ENCODE data around the gene SSC5D. TPM values are rescaled to one million over a fixed set of nuclear protein-coding genes. Genes with fewer than 3 reads are reported as not detected.

Gene SSC5D
- total and polyA plus RNA-seq, 9 of the 15 experiments (the other 6 are each of a cell fraction or from before 2014, with no cell fraction given): 0.04 to 0.71 (median 0.14) TPM; not detected in 2

GRCh38 chr19:55519451-55520311 lies 31.4 kb downstream of the SSC5D start (continued):
- TF ChIP-seq GABPA (tag; conservative IDR thresholded peaks at IDR 0.05; ENCODE audit: low read depth): no peak
- no peak for TF ChIP-seq ZNF280A (IDR thresholded peaks at IDR 0.05; ENCODE audit: low read depth, partially characterized antibody)
- TF ChIP-seq PHF8 (IDR thresholded peaks at IDR 0.05; ENCODE audit: borderline replicate concordance, low read length): no peak
- TF ChIP-seq MLLT1 (IDR thresholded peaks at IDR 0.05): peak; percentile 15 to 46; a peak in 1 of 4 replicates
- no peak for TF ChIP-seq KDM5B (IDR thresholded peaks at IDR 0.05; ENCODE audit: insufficient replicate concordance, low read depth, low read length)
- no peak for TF ChIP-seq SREBF2 (CRISPR knock-in tag; IDR thresholded peaks at IDR 0.05)
- TF ChIP-seq CREM (IDR thresholded peaks at IDR 0.05; ENCODE audit: low read depth): peak; percentile 76
- TF ChIP-seq ZSCAN32 (CRISPR knock-in tag; IDR thresholded peaks at IDR 0.05): no peak
- no peak for TF ChIP-seq ILK (tag; IDR thresholded peaks at IDR 0.05; ENCODE audit: borderline replicate concordance, low read depth)
- TF ChIP-seq SAP30 (IDR thresholded peaks at IDR 0.05; ENCODE audit: borderline replicate concordance, insufficient read depth, low read depth, low read length, poor library complexity, severe bottlenecking): no peak
- TF ChIP-seq RNF2 (IDR thresholded peaks at IDR 0.05): no peak
- no peak for TF ChIP-seq KLF1 (tag; IDR thresholded peaks at IDR 0.05)
- no peak for TF ChIP-seq ZNF23 (CRISPR knock-in tag; IDR thresholded peaks at IDR 0.05)
- no peak for TF ChIP-seq ATF4 (CRISPR knock-in tag; IDR thresholded peaks at IDR 0.05)
- no peak for TF ChIP-seq ZNF133 (CRISPR knock-in tag; IDR thresholded peaks at IDR 0.05)
- no peak for TF ChIP-seq SAFB2 (IDR thresholded peaks at IDR 0.05; ENCODE audit: borderline replicate concordance, low read depth, low read length, severe bottlenecking)
- TF ChIP-seq ZFP1 (CRISPR knock-in tag; IDR thresholded peaks at IDR 0.05): no peak
- no peak for TF ChIP-seq MCM5 (IDR thresholded peaks at IDR 0.05; ENCODE audit: low read depth)
- no peak for TF ChIP-seq ARID4B (CRISPR knock-in tag; IDR thresholded peaks at IDR 0.05)
- TF ChIP-seq KLF16 (IDR thresholded peaks at IDR 0.05): no peak
